GM18507 (cell line): ENCODE results near the gene PCDHGA7.
A peak's percentile ranks its signal among the peaks of the same experiment; 100 is the strongest.
"Not testable (repeated sequence)": the region's sequence is repeated elsewhere in the genome, so short reads cannot be mapped to it uniquely, and the experiment has no call there.

ENCODE experiments used
- DNase-seq: peaks from one replicate; pipeline ENCODE4 v3.0.0; 2011; ENCODE audit warnings: low read depth; ENCODE audit not compliant: insufficient read length; ENCODE audit errors: extremely low spot score
- FAIRE-seq: peaks from 2 replicates; lab custom pipeline; 2011; peaks lifted over from hg19 to GRCh38; lab: Jason Lieb, UNC

The PCDHGA7 gene

GRCh38 chr5:141394401-141395187 lies 12.1 kb downstream of the PCDHGA7 start:
- not testable (repeated sequence) for DNase-seq, FAIRE-seq

- not testable (repeated sequence) for FAIRE-seq, DNase-seq
Observed at GRCh38 chr5:141397756-141398551, 15.4 kb downstream of the PCDHGA7 start, which contains the start of gene PCDHGB5. Gene PCDHGB5, plus strand, starts transcription at chr5:141397947. Its CDS starts 181 bp downstream, at chr5:141398128.

GRCh38 chr5:141398608-141399007 lies 16.1 kb downstream of the PCDHGA7 start:
- no peak for DNase-seq
- no peak for FAIRE-seq

GRCh38 chr5:141399555-141400258 lies 17.2 kb downstream of the PCDHGA7 start:
- no peak for DNase-seq
- FAIRE-seq, result no peak

GRCh38 chr5:141402553-141403243 lies 20.2 kb downstream of the PCDHGA7 start, which contains the start of gene PCDHGA9:
Gene PCDHGA9, plus strand, starts transcription at chr5:141402778. Its CDS starts 175 bp downstream, at chr5:141402953.
- no peak for DNase-seq

GRCh38 chr5:141403387-141403786 lies 20.8 kb downstream of the PCDHGA7 start:
- DNase-seq (no peak), FAIRE-seq (no peak)

More at GRCh38 chr5:141402553-141403243, 20.2 kb downstream of the PCDHGA7 start, which contains the start of gene PCDHGA9:
- no peak for FAIRE-seq

- DNase-seq, FAIRE-seq: not testable (repeated sequence)
Observed at GRCh38 chr5:141407790-141408505, 25.4 kb downstream of the PCDHGA7 start, which contains the start of gene PCDHGB6. Gene PCDHGB6, plus strand, starts transcription at chr5:141408021. Its CDS starts 182 bp downstream, at chr5:141408203.

GRCh38 chr5:141409598-141410306 lies 27.2 kb downstream of the PCDHGA7 start:
- no peak for FAIRE-seq
- no peak for DNase-seq

- FAIRE-seq, result no peak
- no peak for DNase-seq
Observed at GRCh38 chr5:141411575-141411974, 29.0 kb downstream of the PCDHGA7 start.

GRCh38 chr5:141412854-141413539 lies 30.5 kb downstream of the PCDHGA7 start, which contains the start of gene PCDHGA10:
Gene PCDHGA10, plus strand, starts transcription at chr5:141412987. Its CDS starts 189 bp downstream, at chr5:141413176.
- peak; percentile 23 for DNase-seq
- no peak for FAIRE-seq

GRCh38 chr5:141413540-141414069 lies 31.1 kb downstream of the PCDHGA7 start:
- DNase-seq (no peak), FAIRE-seq (no peak)

GRCh38 chr5:141414548-141415274 lies 32.2 kb downstream of the PCDHGA7 start:
- not testable (repeated sequence) for DNase-seq, FAIRE-seq

- FAIRE-seq, DNase-seq: not testable (repeated sequence)
Observed at GRCh38 chr5:141415275-141415618, 32.7 kb downstream of the PCDHGA7 start.

- peak; percentile 66 for FAIRE-seq
- DNase-seq, result not testable (repeated sequence)
Observed at GRCh38 chr5:141417494-141418172, 35.1 kb downstream of the PCDHGA7 start, which contains the start of gene PCDHGB7. Gene PCDHGB7, plus strand, starts transcription at chr5:141417677. Its CDS starts 183 bp downstream, at chr5:141417860.

GRCh38 chr5:141419074-141419880 lies 36.7 kb downstream of the PCDHGA7 start:
- no peak for FAIRE-seq

More at GRCh38 chr5:141419074-141419880, 36.7 kb downstream of the PCDHGA7 start:
- DNase-seq, result no peak
